Gastroesophageal sphincter (tissue), 3 donors: ENCODE data around the gene OR6N1.

ENCODE experiments used
- CTCF ChIP-seq, 4 experiments: fragments of 200-600 bp in 2 of 4; fragments of 450-650 bp in 2 of 4; sonication (generic) in 1 of 4; IDR thresholded peaks; one replicate each; pipeline ENCODE4 v1.5.1; 2017 to 2019; ENCODE audit warnings: antibody characterized with exemption in 4 of 4, mild to moderate bottlenecking in 2 of 4, moderate library complexity in 2 of 4
- POLR2A ChIP-seq, 2 donors: fragments of 450-650 bp; IDR thresholded peaks; one replicate each; pipeline ENCODE4 v1.6.1; 2017; ENCODE audit warnings: antibody characterized with exemption in 2 of 2, mild to moderate bottlenecking in 2 of 2, moderate library complexity in 1 of 2

- TF ChIP-seq CTCF (IDR thresholded peaks at IDR 0.05) (no peak), POLR2A (IDR thresholded peaks at IDR 0.05) (no peak)
These were observed 39.5 kb downstream of the OR6N1 start for GRCh38 chr1:158732524-158732923.
